Measurements from ENCODE around the gene GRAP.

The GRAP gene

DNA sequence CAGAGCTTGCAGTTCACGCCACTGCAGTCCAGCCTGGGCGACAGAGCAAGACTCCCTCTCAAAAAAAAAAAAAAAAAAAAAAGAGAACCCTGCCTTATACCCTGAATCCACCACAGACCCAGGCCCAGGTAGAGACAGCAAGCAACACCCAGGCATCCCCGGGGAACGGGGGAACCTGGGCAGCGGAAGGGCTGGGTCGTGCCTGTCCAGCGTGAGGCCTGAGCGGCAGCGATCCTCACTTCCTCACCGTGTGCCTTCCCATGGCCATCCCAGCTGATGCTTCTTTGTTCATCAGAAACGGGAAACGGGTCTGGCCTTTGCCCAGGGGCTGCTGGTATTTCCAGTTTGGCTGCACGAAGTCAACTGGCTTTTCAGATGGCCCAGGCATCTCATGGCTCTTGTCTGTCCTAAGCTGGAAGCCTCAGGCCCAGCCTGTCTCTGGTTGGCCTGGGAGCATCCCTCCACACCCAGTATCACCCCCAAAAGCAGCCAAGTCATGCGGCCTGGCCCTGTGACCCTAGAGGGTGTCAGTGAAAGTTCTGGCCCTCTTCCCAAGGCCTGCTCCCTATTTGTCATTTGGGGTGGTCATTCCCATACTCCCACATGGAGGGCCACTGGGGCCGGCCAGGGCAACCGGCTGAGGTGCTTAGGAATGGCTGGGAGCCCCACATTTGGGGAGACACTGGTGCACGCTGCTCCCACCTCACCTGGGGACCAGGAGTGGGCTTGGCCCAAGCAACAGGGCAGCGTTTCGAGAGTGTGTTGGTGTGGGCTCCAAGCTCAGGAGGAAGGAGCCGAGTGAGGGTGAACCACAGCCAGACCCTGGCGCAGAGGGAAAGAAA is 62.3 kb downstream of the GRAP start:
- no peak for DNase-seq (ENCODE audit: low read depth in 3 of 3)

GRCh38 chr17:18981642-18982424 is 64.9 kb downstream of the GRAP start:
- no peak for DNase-seq (ENCODE audit: low read depth in 3 of 3)

DNA sequence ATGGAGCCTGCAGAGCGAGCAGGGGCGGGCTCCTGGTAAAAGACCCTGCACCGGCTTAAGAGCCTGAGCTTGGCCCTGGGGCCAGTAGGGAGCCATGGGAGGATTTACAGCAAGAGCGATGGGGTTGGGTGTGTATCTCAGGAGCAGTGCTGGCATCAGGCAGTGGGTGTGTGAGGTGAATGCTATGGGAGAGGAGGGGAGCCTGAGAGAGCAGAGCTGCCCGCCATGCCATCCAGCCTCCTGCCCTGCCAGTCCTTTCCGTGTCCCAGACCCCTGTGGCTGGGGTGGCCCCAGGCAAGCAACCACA is 65.5 kb downstream of the GRAP start:
- no peak for DNase-seq (ENCODE audit: low read depth in 3 of 3)

DNA sequence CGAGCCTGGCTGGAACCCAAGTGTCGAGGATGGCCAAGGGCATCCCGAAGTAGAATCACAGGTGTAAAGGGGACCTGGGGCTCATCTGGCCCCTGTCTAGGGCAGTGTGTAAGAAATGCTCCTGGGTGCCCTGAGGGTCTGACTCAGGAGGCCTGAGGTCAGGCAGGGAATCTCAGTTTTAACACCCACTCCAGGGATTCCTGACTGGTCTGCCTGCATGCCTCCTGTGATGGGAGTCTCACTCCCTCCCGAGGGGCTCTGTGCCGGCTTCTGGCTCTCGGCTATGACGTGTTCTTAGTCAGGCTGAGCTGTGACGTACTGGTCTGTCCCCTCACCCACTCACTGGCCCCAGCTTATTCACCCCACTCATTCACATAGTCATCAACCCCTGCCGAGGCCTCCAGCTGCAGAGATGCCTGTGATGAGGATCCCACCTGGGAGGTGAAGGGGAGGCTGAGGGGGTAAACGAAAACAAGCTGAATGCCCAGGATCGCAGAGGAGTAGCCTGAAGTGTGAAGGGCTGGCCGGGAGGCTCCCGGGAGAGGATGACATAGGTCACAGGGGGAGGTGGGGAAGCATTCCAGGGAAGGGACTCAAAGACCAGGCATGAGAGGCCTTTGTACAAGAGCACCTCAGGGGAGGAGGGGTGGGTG is 65.9 kb downstream of the GRAP start:
- no peak for DNase-seq (ENCODE audit: low read depth in 3 of 3)

GRCh38 chr17:18978655-18979054 is 68.1 kb downstream of the GRAP start:
- no peak for DNase-seq (ENCODE audit: low read depth in 3 of 3)

GRCh38 chr17:18978050-18978449 is 68.7 kb downstream of the GRAP start:
- DNase-seq (ENCODE audit: low read depth in 3 of 3), result no peak

GRCh38 chr17:18977646-18978045 is 69.1 kb downstream of the GRAP start:
- DNase-seq (ENCODE audit: low read depth in 3 of 3), result no peak

DNA sequence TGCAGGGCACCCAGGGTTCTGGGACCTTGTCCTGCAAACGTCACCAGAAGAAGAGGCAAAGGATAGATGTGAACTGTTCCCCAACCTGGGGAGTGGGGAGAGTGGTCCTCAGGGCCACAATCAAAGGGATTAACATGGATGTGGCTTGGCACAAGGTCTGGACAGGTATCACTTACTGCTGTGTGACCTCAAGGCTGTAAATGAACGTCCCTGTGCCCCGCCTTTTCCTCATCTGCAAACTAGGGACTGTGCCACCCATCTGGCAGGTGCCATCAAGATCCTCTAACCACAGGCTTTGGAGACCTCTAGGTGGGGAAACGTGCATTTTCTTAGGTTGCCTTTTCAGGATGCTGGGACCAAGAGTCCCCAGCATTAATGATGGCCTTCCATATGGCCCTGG is 69.7 kb downstream of the GRAP start:
- no peak for DNase-seq (ENCODE audit: low read depth in 3 of 3)

DNA sequence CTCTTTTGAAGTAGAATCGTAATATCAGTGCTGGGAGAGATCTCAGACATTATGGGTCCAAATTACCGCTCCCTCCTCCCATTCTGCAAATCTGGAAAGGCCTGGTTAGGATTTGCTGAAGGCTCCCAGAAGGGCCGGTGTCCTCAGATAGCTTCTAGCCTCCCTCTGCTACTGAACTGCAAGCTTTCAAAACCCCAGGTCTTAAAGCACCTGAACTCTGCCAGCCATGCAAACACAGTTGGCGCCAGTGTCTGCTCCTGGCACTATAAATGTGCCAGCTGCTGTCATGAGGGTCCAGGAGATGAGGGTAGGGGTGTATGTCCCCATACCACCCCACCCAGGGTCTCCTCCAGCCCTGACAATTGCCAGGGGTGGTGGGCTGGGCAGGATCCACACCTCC is 70.6 kb downstream of the GRAP start:
- DNase-seq (ENCODE audit: low read depth in 3 of 3), result no peak

- DNase-seq (ENCODE audit: low read depth in 3 of 3), result no peak
These were observed 71.2 kb downstream of the GRAP start for GRCh38 chr17:18975597-18975996.

GRCh38 chr17:18974407-18975149 is 72.2 kb downstream of the GRAP start:
- DNase-seq (ENCODE audit: low read depth in 3 of 3), result peak; percentile 20 to 41 (median 34)

GRCh38 chr17:18971801-18972200 is 75.0 kb downstream of the GRAP start:
- DNase-seq (ENCODE audit: low read depth in 3 of 3), result no peak
